Panc1 (cell line): ENCODE measurements around the gene NECTIN1. TPM values are rescaled to one million over a fixed set of nuclear protein-coding genes. Genes with fewer than 3 reads are reported as not detected.

Source experiments
- ATAC-seq: fragments of 200-7000 bp; cut with Tn5 transposase; 2 replicates; pipeline ENCODE4 v1.9.1; 2020; ENCODE audit warnings: mild to moderate bottlenecking, moderate library complexity
- BruUV-seq: library from RNA; stranded (reverse); fragments of 400-500 nt; replicated peaks from 2 replicates; lab custom pipeline; 2021; lab: Mats Ljungman, UMichigan
- CTCF ChIA-PET: fragments of 300-600 bp; sonication (Branson Sonifier 250); formaldehyde crosslinking; loops from one replicate; lab custom pipeline; 2022; ENCODE audit warnings: antibody characterized with exemption; lab: Charles Lee
- POLR2A ChIA-PET: fragments of 300-600 bp; sonication (Branson Sonifier 250); formaldehyde crosslinking; loops from one replicate; lab custom pipeline; 2022; ENCODE audit warnings: antibody characterized with exemption; lab: Charles Lee
- DNase-seq: peaks from one replicate; pipeline ENCODE4 v3.0.0-alpha.2; 2010; ENCODE audit warnings: low read depth, low spot score
- H3K27ac ChIP-seq: 2 replicates; pipeline ENCODE4 v1.5.1; 2011; ENCODE audit warnings: mild to moderate bottlenecking, low read length, inconsistent platforms
- H3K27me3 ChIP-seq: fragments of 200-500 bp; sonication (Bioruptor generic); 2 replicates; pipeline ENCODE4 v1.6.0; 2014; ENCODE audit warnings: low read length, inconsistent platforms; ENCODE audit not compliant: control insufficient read depth, insufficient read depth
- H3K36me3 ChIP-seq: fragments of 200-500 bp; sonication (Bioruptor generic); 2 replicates; pipeline ENCODE4 v1.5.1; 2014; ENCODE audit warnings: inconsistent platforms, mild to moderate bottlenecking, low read length, moderate library complexity; ENCODE audit not compliant: control insufficient read depth, insufficient read depth
- H3K4me1 ChIP-seq: 2 replicates; pipeline ENCODE4 v1.5.1; 2011; ENCODE audit warnings: inconsistent platforms, mild to moderate bottlenecking, low read length, moderate library complexity; ENCODE audit not compliant: control insufficient read depth, insufficient read depth
- H3K4me3 ChIP-seq, 2 experiments: 2 replicates each; pipeline ENCODE4 v1.5.1; 2011 to 2012; ENCODE audit warnings: low read depth in 2 of 2, low read length in 2 of 2, mild to moderate bottlenecking in 2 of 2, inconsistent platforms in 1 of 2, moderate library complexity in 1 of 2
- H3K9me3 ChIP-seq: fragments of 200-500 bp; sonication (Bioruptor generic); 2 replicates; pipeline ENCODE4 v1.5.1; 2014; ENCODE audit warnings: low read depth, mild to moderate bottlenecking, inconsistent platforms, low read length, moderate library complexity; ENCODE audit not compliant: control insufficient read depth, insufficient read depth
- CTCF ChIP-seq: fragments of 450-650 bp; IDR thresholded peaks from 2 replicates; pipeline ENCODE4 v1.5.1; 2017; ENCODE audit warnings: mild to moderate bottlenecking
- POLR2AphosphoS5 ChIP-seq: IDR thresholded peaks from 2 replicates; pipeline ENCODE4 v1.6.1; 2012; ENCODE audit warnings: mild to moderate bottlenecking, low read depth, low read length, moderate library complexity
- REST ChIP-seq, 2 experiments: IDR thresholded peaks; 2 replicates each; pipeline ENCODE4 v1.6.1; 2011 to 2012; ENCODE audit warnings: low read depth in 2 of 2, control low read depth in 1 of 2, low read length in 1 of 2, mild to moderate bottlenecking in 1 of 2, moderate library complexity in 1 of 2; ENCODE audit not compliant: insufficient read depth in 1 of 2
- SIN3A ChIP-seq: IDR thresholded peaks from 2 replicates; pipeline ENCODE4 v1.6.1; 2012; ENCODE audit warnings: low read depth, mild to moderate bottlenecking, low read length, moderate library complexity, borderline replicate concordance; ENCODE audit not compliant: insufficient read depth
- TCF7L2 ChIP-seq: IDR thresholded peaks from 2 replicates; pipeline ENCODE4 v1.6.1; 2011; ENCODE audit warnings: mild to moderate bottlenecking, low read depth, low read length, inconsistent platforms
- in situ Hi-C: cut with HindIII; loops from 2 replicates; pipeline ENCODE4 v1.10.0; 2016; ENCODE audit warnings: low sequenced_read_pairs, low pct_unique_long_range_greater_than_20kb
- intact Hi-C: fragments of 100-400 bp; cut with micrococcal nuclease; formaldehyde crosslinking; loops from one replicate; pipeline ENCODE4 v1.10.0; 2022; ENCODE audit not compliant: unreplicated experiment
- total RNA-seq: library from RNA; stranded (reverse); gene quantifications from one replicate; pipeline ENCODE4 v1.2.1, GENCODE V29; 2021; ENCODE audit not compliant: unreplicated experiment

NECTIN1 gene
- total RNA-seq, 1 experiment from 2014 or later = 14.6 TPM

- intact Hi-C loops = no loop called here
- no TSS peak for BruUV-seq
- H3K27me3 ChIP-seq = no peaks in the 10 kb centered on the region
- no peaks in the 10 kb centered on the region for H3K36me3 ChIP-seq
- peak; percentile 11; the same call in 1 of the 2 replicates for ATAC-seq
- in situ Hi-C loops = no loop called here
- DNase-seq = no peak
- POLR2A ChIA-PET = no interaction called here
- H3K4me1 ChIP-seq = no peaks in the 10 kb centered on the region
- H3K4me3 ChIP-seq = no peak overlapping the region
- no peak overlapping the region for H3K27ac ChIP-seq
- TF ChIP-seq CTCF = no peak
- no peak for TF ChIP-seq POLR2AphosphoS5
- TF ChIP-seq SIN3A = no peak
- no peak for TF ChIP-seq REST (IDR thresholded peaks at IDR 0.05; ENCODE audit: insufficient read depth in 1 of 2, low read depth in 2 of 2, low read length in 1 of 2)
- TF ChIP-seq TCF7L2 = no peak
- CTCF ChIA-PET = interaction anchor here (0.6 to 0.7 kb wide), 2 partner anchors 13 to 34 kb away, joined by 4 read pairs; no protein-coding TSS in a partner anchor
- H3K9me3 ChIP-seq = no peaks in the 10 kb centered on the region
These were observed 105.3 kb downstream of the NECTIN1 start for GRCh38 chr11:119623682-119624081.

GRCh38 chr11:119622454-119623143 lies 106.4 kb downstream of the NECTIN1 start:
- no TSS peak for BruUV-seq
- TF ChIP-seq REST (IDR thresholded peaks at IDR 0.05; ENCODE audit: insufficient read depth in 1 of 2, low read depth in 2 of 2, low read length in 1 of 2) (no peak), TCF7L2 (no peak), POLR2AphosphoS5 (no peak), SIN3A (no peak), CTCF (no peak)
- intact Hi-C loops (no loop called here), in situ Hi-C loops (no loop called here)
- POLR2A ChIA-PET = interaction anchor here (0.6 kb wide), 1 partner anchor 15 kb away, joined by 5 read pairs; no protein-coding TSS in a partner anchor
- H3K9me3 ChIP-seq = no peaks in the 10 kb centered on the region
- DNase-seq (no peak), ATAC-seq (no peak)
- no peaks in the 10 kb centered on the region for H3K27me3 ChIP-seq
- CTCF ChIA-PET = interaction anchor here (0.6 kb wide), 1 partner anchor 417 kb away, joined by 4 read pairs; the partner anchor contains the start of gene CBL
- H3K27ac ChIP-seq = no peak overlapping the region
- no peak overlapping the region for H3K4me3 ChIP-seq
- no peaks in the 10 kb centered on the region for H3K4me1 ChIP-seq
- no peaks in the 10 kb centered on the region for H3K36me3 ChIP-seq
